Parathyroid adenoma (tissue), 2 donors: ENCODE data around the gene DOP1A.

Experiments
- H2AFZ ChIP-seq: fragments of 300-600 bp; sonication (generic); one replicate; pipeline ENCODE4 v1.7.0; 2017; ENCODE audit warnings: antibody characterized with exemption, mild to moderate bottlenecking
- H3K27ac ChIP-seq: fragments of 300-600 bp; sonication (generic); one replicate; pipeline ENCODE4 v1.7.0; 2017
- H3K27me3 ChIP-seq: fragments of 300-600 bp; sonication (generic); one replicate; pipeline ENCODE4 v1.7.0; 2017; ENCODE audit warnings: low read length; ENCODE audit not compliant: control insufficient read depth, insufficient read depth
- H3K36me3 ChIP-seq: fragments of 300-600 bp; sonication (generic); one replicate; pipeline ENCODE4 v1.7.0; 2017; ENCODE audit warnings: low read length; ENCODE audit not compliant: control insufficient read depth, insufficient read depth
- H3K4me1 ChIP-seq: fragments of 300-600 bp; sonication (generic); one replicate; pipeline ENCODE4 v1.7.0; 2017; ENCODE audit warnings: control low read depth
- H3K4me2 ChIP-seq: fragments of 300-600 bp; sonication (generic); one replicate; pipeline ENCODE4 v1.7.0; 2017; ENCODE audit warnings: low read length
- H3K4me3 ChIP-seq: fragments of 300-600 bp; sonication (generic); one replicate; pipeline ENCODE4 v1.7.0; 2017; ENCODE audit warnings: low read depth, low read length
- H3K79me2 ChIP-seq: fragments of 300-600 bp; sonication (generic); one replicate; pipeline ENCODE4 v1.7.0; 2017; ENCODE audit warnings: control low read depth
- H3K9ac ChIP-seq: fragments of 300-600 bp; sonication (generic); one replicate; pipeline ENCODE4 v1.7.0; 2017; ENCODE audit warnings: mild to moderate bottlenecking
- H3K9me3 ChIP-seq: fragments of 300-600 bp; sonication (generic); one replicate; pipeline ENCODE4 v1.7.0; 2017; ENCODE audit warnings: low read length; ENCODE audit not compliant: control insufficient read depth
- TF ChIP-seq, protein P1 (sequence below): fragments of 300-600 bp; sonication (generic); IDR thresholded peaks from one replicate; pipeline ENCODE4 v1.7.0; 2017; ENCODE audit warnings: antibody characterized with exemption, mild to moderate bottlenecking
- donor health status: primary hyperparathyroidism.

The DOP1A gene

DNA sequence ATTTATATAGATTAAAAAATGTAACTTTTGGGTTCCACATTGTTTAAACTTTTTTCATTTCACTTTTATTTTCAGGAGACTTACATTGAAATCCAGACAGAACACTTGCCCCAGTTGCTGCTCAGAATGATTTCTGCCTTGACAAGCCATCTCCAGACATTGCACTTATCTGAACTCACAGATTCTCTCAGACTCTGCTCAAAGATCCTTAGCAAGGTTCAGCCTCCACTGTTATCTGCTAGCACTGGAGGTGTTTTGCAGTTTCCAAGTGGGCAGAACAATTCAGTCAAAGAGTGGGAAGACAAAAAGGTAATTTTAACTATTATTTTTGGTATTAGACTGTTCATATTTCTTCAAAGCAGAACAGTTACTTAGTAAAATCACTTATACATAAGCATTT, 58.0 kb downstream of the DOP1A start:
- Histone ChIP-seq H3K79me2 (no peaks in the 10 kb centered on the region), H3K4me1 (no peaks in the 10 kb centered on the region), H3K4me3 (no peak overlapping the region), H3K9me3 (no peaks in the 10 kb centered on the region), H3K27me3 (no peaks in the 10 kb centered on the region), H3K36me3 (no peaks in the 10 kb centered on the region), H3K4me2 (no peak overlapping the region), H2AFZ (no peak overlapping the region), H3K27ac (no peak overlapping the region), H3K9ac (no peak overlapping the region)
- TF ChIP-seq, protein P1, sequence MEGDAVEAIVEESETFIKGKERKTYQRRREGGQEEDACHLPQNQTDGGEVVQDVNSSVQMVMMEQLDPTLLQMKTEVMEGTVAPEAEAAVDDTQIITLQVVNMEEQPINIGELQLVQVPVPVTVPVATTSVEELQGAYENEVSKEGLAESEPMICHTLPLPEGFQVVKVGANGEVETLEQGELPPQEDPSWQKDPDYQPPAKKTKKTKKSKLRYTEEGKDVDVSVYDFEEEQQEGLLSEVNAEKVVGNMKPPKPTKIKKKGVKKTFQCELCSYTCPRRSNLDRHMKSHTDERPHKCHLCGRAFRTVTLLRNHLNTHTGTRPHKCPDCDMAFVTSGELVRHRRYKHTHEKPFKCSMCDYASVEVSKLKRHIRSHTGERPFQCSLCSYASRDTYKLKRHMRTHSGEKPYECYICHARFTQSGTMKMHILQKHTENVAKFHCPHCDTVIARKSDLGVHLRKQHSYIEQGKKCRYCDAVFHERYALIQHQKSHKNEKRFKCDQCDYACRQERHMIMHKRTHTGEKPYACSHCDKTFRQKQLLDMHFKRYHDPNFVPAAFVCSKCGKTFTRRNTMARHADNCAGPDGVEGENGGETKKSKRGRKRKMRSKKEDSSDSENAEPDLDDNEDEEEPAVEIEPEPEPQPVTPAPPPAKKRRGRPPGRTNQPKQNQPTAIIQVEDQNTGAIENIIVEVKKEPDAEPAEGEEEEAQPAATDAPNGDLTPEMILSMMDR, result no peak

DNA sequence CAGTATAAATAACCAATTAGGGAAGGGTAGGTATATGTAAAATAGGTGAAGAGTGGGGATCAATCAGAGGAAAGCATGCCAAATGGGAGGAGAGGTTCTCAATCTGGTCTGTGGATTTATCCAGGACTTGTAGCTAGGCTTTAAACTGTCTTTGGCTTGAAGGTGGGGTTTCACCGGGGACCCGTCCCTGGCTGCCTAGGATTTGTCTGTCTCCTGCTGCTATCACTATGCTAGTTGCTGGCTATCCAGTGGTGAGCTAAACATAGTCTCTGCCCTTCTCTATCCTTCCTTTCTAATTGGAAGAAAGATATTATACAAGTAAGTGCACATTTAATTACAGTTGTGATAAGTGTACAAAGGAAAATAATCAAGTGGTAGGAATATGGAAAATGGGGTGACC, 58.8 kb downstream of the DOP1A start:
- H3K79me2 ChIP-seq, result no peaks in the 10 kb centered on the region
- H3K36me3 ChIP-seq, result no peaks in the 10 kb centered on the region
- TF ChIP-seq, protein P1, result no peak

DNA sequence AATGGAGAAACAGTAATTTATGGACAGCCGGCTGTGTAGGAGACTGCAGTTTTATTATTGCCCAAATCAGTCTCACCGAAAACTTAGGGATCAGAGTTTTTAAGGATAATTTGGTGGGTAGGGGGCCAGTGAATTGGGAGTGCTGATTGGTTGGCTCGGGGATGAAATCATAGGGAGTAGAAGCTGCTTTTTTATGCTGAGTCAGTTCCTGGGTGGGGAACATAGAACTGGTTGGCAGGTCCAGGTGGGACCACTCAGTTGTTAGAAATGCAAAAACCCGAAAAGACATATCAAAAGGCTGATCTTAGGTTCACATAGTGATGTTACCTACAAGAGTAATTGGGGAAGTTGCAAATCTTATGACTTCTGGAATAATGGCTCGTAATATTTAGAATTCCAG, 59.3 kb downstream of the DOP1A start:
- Histone ChIP-seq H3K27ac (no peak overlapping the region), H3K9me3 (no peaks in the 10 kb centered on the region), H3K79me2 (no peaks in the 10 kb centered on the region), H3K9ac (no peak overlapping the region), H3K4me3 (no peak overlapping the region), H3K4me2 (no peak overlapping the region), H2AFZ (no peak overlapping the region), H3K27me3 (no peaks in the 10 kb centered on the region), H3K36me3 (no peaks in the 10 kb centered on the region), H3K4me1 (no peaks in the 10 kb centered on the region)
- TF ChIP-seq, protein P1, result no peak

More for the DNA sequence above, 58.8 kb downstream of the DOP1A start:
- no peak overlapping the region for H3K9ac ChIP-seq
- H3K4me1 ChIP-seq, result no peaks in the 10 kb centered on the region
- no peaks in the 10 kb centered on the region for H3K9me3 ChIP-seq
- no peak overlapping the region for H3K27ac ChIP-seq
- H2AFZ ChIP-seq, result no peak overlapping the region
- H3K27me3 ChIP-seq, result no peaks in the 10 kb centered on the region
- no peak overlapping the region for H3K4me3 ChIP-seq
- no peak overlapping the region for H3K4me2 ChIP-seq

DNA sequence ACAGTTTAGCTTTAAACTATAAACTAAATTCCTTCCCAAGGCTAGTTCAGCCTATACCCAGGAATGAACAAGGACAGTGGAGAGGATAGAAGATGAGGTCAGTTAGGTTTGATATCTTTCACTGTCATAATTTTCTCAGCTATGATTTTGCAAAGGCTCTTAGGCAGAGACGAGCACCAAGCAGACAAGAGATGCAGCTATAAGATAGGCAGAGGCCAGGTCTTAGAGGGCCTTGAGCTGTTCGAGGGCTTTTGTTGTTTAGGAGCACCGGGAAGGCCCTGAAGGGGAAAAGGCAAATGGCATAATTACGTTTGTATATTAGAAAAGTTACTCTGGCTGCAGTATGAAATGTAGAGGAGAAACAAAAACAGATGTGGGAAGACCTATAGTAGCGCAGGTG, 59.8 kb downstream of the DOP1A start:
- TF ChIP-seq, protein P1, result no peak
- Histone ChIP-seq H3K36me3 (no peaks in the 10 kb centered on the region), H2AFZ (no peak overlapping the region), H3K9ac (no peak overlapping the region), H3K4me3 (no peak overlapping the region), H3K27me3 (no peaks in the 10 kb centered on the region), H3K4me1 (no peaks in the 10 kb centered on the region), H3K79me2 (no peaks in the 10 kb centered on the region), H3K27ac (no peak overlapping the region), H3K9me3 (no peaks in the 10 kb centered on the region), H3K4me2 (no peak overlapping the region)

DNA sequence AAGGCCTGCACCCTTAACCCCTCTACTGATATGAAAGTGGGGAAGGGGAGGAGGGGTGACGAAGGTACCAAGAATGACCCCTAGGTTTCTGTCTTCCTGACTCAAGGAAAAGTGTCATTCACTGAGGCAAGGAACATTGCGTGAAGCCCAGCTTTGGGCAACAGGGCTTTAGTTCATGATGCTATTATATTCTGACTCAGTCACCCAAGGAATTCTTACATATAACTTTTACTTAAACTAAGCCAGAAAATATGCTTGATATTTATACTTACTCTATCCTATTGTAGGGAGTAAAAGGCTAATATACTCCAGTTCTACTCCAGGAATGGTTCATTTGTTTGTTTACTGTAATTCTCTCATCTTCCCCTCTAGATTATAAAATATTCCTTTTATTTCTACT, 60.5 kb downstream of the DOP1A start:
- no peaks in the 10 kb centered on the region for H3K79me2 ChIP-seq
- H3K27ac ChIP-seq, result no peak overlapping the region
- no peak overlapping the region for H3K4me3 ChIP-seq
- no peaks in the 10 kb centered on the region for H3K36me3 ChIP-seq
- H3K9me3 ChIP-seq, result no peaks in the 10 kb centered on the region
- TF ChIP-seq, protein P1, result no peak
- H3K4me1 ChIP-seq, result no peaks in the 10 kb centered on the region
- no peak overlapping the region for H2AFZ ChIP-seq
- H3K9ac ChIP-seq, result no peak overlapping the region
- H3K27me3 ChIP-seq, result no peaks in the 10 kb centered on the region
- no peak overlapping the region for H3K4me2 ChIP-seq
